Endothelial cell of umbilical vein (primary cell): ENCODE measurements around the gene BCL3. TPM values are rescaled to one million over a fixed set of nuclear protein-coding genes. Genes with fewer than 3 reads are reported as not detected.

Experiments used
- BruUV-seq: library from RNA; stranded (reverse); fragments of 400-500 nt; replicated peaks from 2 replicates; lab custom pipeline; 2021; lab: Mats Ljungman, UMichigan
- CTCF ChIA-PET: fragments of 300-600, 350-600 bp; sonication (Branson Sonifier 250); formaldehyde crosslinking; loops from one replicate; lab custom pipeline; 2021; ENCODE audit warnings: antibody characterized with exemption, inconsistent platforms; lab: Charles Lee
- POLR2A ChIA-PET: fragments of 300-600, 350-600 bp; sonication (Branson Sonifier 250); formaldehyde crosslinking; loops from one replicate; lab custom pipeline; 2021; ENCODE audit warnings: antibody characterized with exemption, inconsistent platforms; lab: Charles Lee
- DNase-seq: peaks from one replicate; pipeline ENCODE4 v3.0.0-alpha.2; 2011; ENCODE audit warnings: low read depth, low spot score
- FAIRE-seq: peaks from 2 replicates; lab custom pipeline; 2011; peaks lifted over from hg19 to GRCh38; lab: Jason Lieb, UNC
- H2AFZ ChIP-seq: 2 replicates; pipeline ENCODE4 v1.6.0; 2012; ENCODE audit warnings: low read depth, low read length, control low read depth, inconsistent platforms
- H3K27ac ChIP-seq: 2 replicates; pipeline ENCODE4 v1.5.1; 2011; ENCODE audit warnings: low read depth, mild to moderate bottlenecking, control low read depth, low read length, moderate library complexity; ENCODE audit not compliant: insufficient read depth
- H3K27me3 ChIP-seq, 2 experiments: 2 replicates each; pipeline versions ENCODE4 v1.6.0 to v1.6.1; 2011; ENCODE audit warnings: low read length in 2 of 2, mixed read lengths in 1 of 2; ENCODE audit not compliant: control insufficient read depth in 2 of 2, insufficient read depth in 2 of 2
- H3K36me3 ChIP-seq, 2 experiments: 2 replicates in 1 of 2; 3 replicates in 1 of 2; pipeline ENCODE4 v1.5.1; 2011; ENCODE audit warnings: low read length in 2 of 2, mild to moderate bottlenecking in 1 of 2, moderate library complexity in 1 of 2; ENCODE audit not compliant: control insufficient read depth in 2 of 2, insufficient read depth in 2 of 2; ENCODE audit errors: extremely low read depth in 1 of 2
- H3K4me1 ChIP-seq: 3 replicates; pipeline ENCODE4 v1.5.1; 2011; ENCODE audit warnings: mild to moderate bottlenecking, low read length; ENCODE audit not compliant: control insufficient read depth, insufficient read depth; ENCODE audit errors: extremely low read depth
- H3K4me2 ChIP-seq: 2 replicates; pipeline ENCODE4 v1.6.1; 2011; ENCODE audit warnings: low read length, control low read depth, mixed read lengths; ENCODE audit not compliant: insufficient read depth
- H3K4me3 ChIP-seq, 3 experiments: fragments of 200-600 bp in 1 of 3; sonication (generic), shearing (Covaris generic) in 1 of 3; replicated peaks in 1 of 3; 2 replicates each; pipeline ENCODE4 v1.5.1; 2011 to 2016; ENCODE audit warnings: control low read depth in 3 of 3, low read length in 3 of 3, mild to moderate bottlenecking in 2 of 3, inconsistent platforms in 1 of 3, low read depth in 1 of 3, moderate library complexity in 1 of 3; ENCODE audit not compliant: insufficient read depth in 1 of 3
- H3K79me2 ChIP-seq: 2 replicates; pipeline ENCODE4 v1.6.0; 2012; ENCODE audit warnings: low read length, inconsistent platforms; ENCODE audit not compliant: control insufficient read depth, insufficient read depth
- H3K9ac ChIP-seq: replicated peaks from 2 replicates; pipeline ENCODE3; 2011; ENCODE audit warnings: low read length, control low read depth; ENCODE audit not compliant: insufficient read depth; ENCODE audit errors: extremely low read depth
- H3K9me1 ChIP-seq: replicated peaks from 3 replicates; pipeline ENCODE4 v1.6.0; 2011; ENCODE audit warnings: mild to moderate bottlenecking, low read length; ENCODE audit not compliant: control insufficient read depth, insufficient read depth; ENCODE audit errors: extremely low read depth
- H3K9me3 ChIP-seq: replicated peaks from 2 replicates; pipeline ENCODE4 v1.5.1; 2012; ENCODE audit warnings: low read length, inconsistent platforms; ENCODE audit not compliant: control insufficient read depth, insufficient read depth
- H4K20me1 ChIP-seq: replicated peaks from 2 replicates; pipeline ENCODE3; 2011; ENCODE audit warnings: mild to moderate bottlenecking, low read length; ENCODE audit not compliant: control insufficient read depth, insufficient read depth; ENCODE audit errors: extremely low read depth
- CTCF ChIP-seq, 2 donors: IDR thresholded peaks; 1 replicate in 1 of 2; 2 replicates in 1 of 2; pipeline ENCODE4 v1.5.1; 2011; ENCODE audit warnings: low read length in 2 of 2, mild to moderate bottlenecking in 2 of 2, moderate library complexity in 2 of 2, control low read depth in 1 of 2, inconsistent platforms in 1 of 2, low read depth in 1 of 2; ENCODE audit not compliant: insufficient read depth in 1 of 2; ENCODE audit errors: extremely low read depth in 1 of 2
- EZH2 ChIP-seq: IDR thresholded peaks from 2 replicates; pipeline ENCODE4 v1.6.1; 2012; ENCODE audit warnings: borderline replicate concordance, low read depth, mild to moderate bottlenecking, moderate library complexity, low read length, inconsistent platforms; ENCODE audit not compliant: severe bottlenecking
- FOS ChIP-seq: IDR thresholded peaks from 2 replicates; pipeline ENCODE4 v1.6.1; 2011; ENCODE audit warnings: mild to moderate bottlenecking, low read length, moderate library complexity, borderline replicate concordance; ENCODE audit not compliant: insufficient read depth
- GATA2 ChIP-seq: IDR thresholded peaks from 2 replicates; pipeline ENCODE4 v1.7.0; 2011; ENCODE audit warnings: low read depth, mild to moderate bottlenecking, moderate library complexity, mixed read lengths, low read length; ENCODE audit not compliant: insufficient read length, insufficient read depth
- JUN ChIP-seq: IDR thresholded peaks from 2 replicates; pipeline ENCODE4 v1.6.1; 2011; ENCODE audit warnings: borderline replicate concordance, low read depth; ENCODE audit not compliant: insufficient read length, insufficient read depth
- MAX ChIP-seq: IDR thresholded peaks from 2 replicates; pipeline ENCODE4 v1.6.1; 2011; ENCODE audit not compliant: insufficient read depth, insufficient read length
- POLR2A ChIP-seq: IDR thresholded peaks from 2 replicates; pipeline ENCODE4 v1.6.1; 2012; ENCODE audit warnings: low read depth, mild to moderate bottlenecking, control low read depth, low read length
- POLR2AphosphoS5 ChIP-seq: IDR thresholded peaks from 2 replicates; pipeline ENCODE4 v1.6.1; 2012; ENCODE audit warnings: low read depth, mild to moderate bottlenecking, control low read depth, low read length, moderate library complexity; ENCODE audit not compliant: insufficient read depth
- dilution Hi-C: fragments of 300-500 bp; cut with MboI; formaldehyde crosslinking; loops from one replicate; pipeline ENCODE4 v1.15.0; 2019; ENCODE audit warnings: low sequenced_read_pairs; ENCODE audit not compliant: extremely low pct_ligation_motif_present
- intact Hi-C: fragments of 100-400 bp; cut with micrococcal nuclease; formaldehyde crosslinking; loops from one replicate; pipeline ENCODE4 v1.10.0; 2022
- polyA plus RNA-seq, 4 experiments: library from polyadenylated mRNA; depleted of rRNA in 3 of 4; stranded (reverse) in 3 of 4; unstranded in 1 of 4; fragments of >200 nt; gene quantifications; 2 replicates each; pipeline versions ENCODE4 v1.2.1 to v1.2.3, GENCODE V29; 2011 to 2012; ENCODE audit warnings: missing spikeins in 1 of 4
- total RNA-seq: library from RNA; stranded (reverse); gene quantifications from 2 replicates; pipeline ENCODE4 v1.2.3, GENCODE V29; 2021

The BCL3 gene
- total and polyA plus RNA-seq, 2 donors (not counting 3 experiments of a cell fraction or from before 2014, with no cell fraction given), result 11.0 to 26.9 TPM

GRCh38 chr19:44723299-44723951, 25.1 kb upstream of the BCL3 start:
- Histone ChIP-seq H4K20me1 (no peaks in the 10 kb centered on the region), H3K27me3 (no peaks in the 10 kb centered on the region), H3K4me3 (no peak overlapping the region), H2AFZ (peak overlapping the region; percentile 38), H3K79me2 (peaks cover 4% of the 10 kb centered on the region), H3K36me3 (no peaks in the 10 kb centered on the region), H3K4me2 (no peak overlapping the region), H3K4me1 (peaks cover 39% of the 10 kb centered on the region), H3K9me3 (no peaks in the 10 kb centered on the region), H3K9me1 (no peaks in the 10 kb centered on the region), H3K27ac (peak overlapping the region; percentile 4), H3K9ac (no peak overlapping the region)
- FAIRE-seq (no peak), DNase-seq (no peak)
- dilution Hi-C loops, result no loop called here
- ChIA-PET POLR2A (interaction anchor here (0.6 to 1.5 kb wide), 4 partner anchors 28 to 47 kb away, joined by 3 to 5 read pairs (median 4); no protein-coding TSS in a partner anchor), CTCF (interaction anchor here (0.7 to 15.8 kb wide), 45 partner anchors 8 to 229 kb away, joined by 3 to 688 read pairs (median 7); partner anchors contain the start of genes APOE, BCAM, BCL3 and CBLC)
- intact Hi-C loops, result loop anchor here (1.0 to 5.0 kb wide), 2 partner anchors 31 to 229 kb away; no protein-coding TSS in a partner anchor
- BruUV-seq, result no TSS peak
- no peak for TF ChIP-seq FOS
- TF ChIP-seq MAX, result no peak
- no peak for TF ChIP-seq JUN
- TF ChIP-seq POLR2AphosphoS5, result no peak
- TF ChIP-seq EZH2, result no peak
- TF ChIP-seq POLR2A, result no peak
- no peak for TF ChIP-seq GATA2
- TF ChIP-seq CTCF (IDR thresholded peaks at IDR 0.05; ENCODE audit: extremely low read depth in 1 of 2, insufficient read depth in 1 of 2, low read depth in 1 of 2, low read length in 2 of 2), result no peak
